ENCODE measurements around the gene ZNF185. TPM values are rescaled to one million over a fixed set of nuclear protein-coding genes. Genes with fewer than 3 reads are reported as not detected.

Gene ZNF185
- total RNA-seq, 1 experiment from 2014 or later, result 15.8 TPM

- no peaks in the 10 kb centered on the region for H3K36me3 ChIP-seq (ENCODE audit: control insufficient read depth in 1 of 2, insufficient read depth in 2 of 2, low read length in 2 of 2)
- no peaks in the 10 kb centered on the region for H4K20me1 ChIP-seq (ENCODE audit: insufficient read depth)
- no peak overlapping the region for H3K27ac ChIP-seq (ENCODE audit: low read depth, low read length)
- CTCF ChIA-PET, result interaction anchor here (0.8 kb wide), 1 partner anchor 21 kb away, joined by 3 read pairs; no protein-coding TSS in a partner anchor
- H2AFZ ChIP-seq (ENCODE audit: low read depth, low read length, poor library complexity, severe bottlenecking), result no peak overlapping the region
- H3K79me2 ChIP-seq (ENCODE audit: insufficient read depth, low read length), result no peaks in the 10 kb centered on the region
- BruUV-seq (replicated peaks), result no TSS peak
- H3K9me2 ChIP-seq (ENCODE audit: insufficient read depth), result no peaks in the 10 kb centered on the region
- RAD21 ChIA-PET (ENCODE audit: low non-redundant PET in 1 of 2, low total read pairs in 2 of 2, uncharacterized antibody in 2 of 2, unreplicated experiment in 2 of 2), result no interaction called here
- ATAC-seq, result peak; percentile 49
- POLR2A ChIA-PET, result no interaction called here
- intact Hi-C loops (cut with micrococcal nuclease), result no loop called here
- H3K9me3 ChIP-seq (ENCODE audit: control insufficient read depth in 1 of 2, insufficient read depth in 1 of 2, low read depth in 1 of 2, low read length in 2 of 2), result no peaks in the 10 kb centered on the region
- DNase-seq (ENCODE audit: low read depth, low spot score), result peak; percentile 35
- peak overlapping the region in 1 of 2 experiments; percentile 45; a peak in 2 of 4 replicates for H3K4me3 ChIP-seq (replicated peaks in 1 of 2; ENCODE audit: low read depth in 1 of 2, low read length in 2 of 2)
- TF ChIP-seq, protein P1, sequence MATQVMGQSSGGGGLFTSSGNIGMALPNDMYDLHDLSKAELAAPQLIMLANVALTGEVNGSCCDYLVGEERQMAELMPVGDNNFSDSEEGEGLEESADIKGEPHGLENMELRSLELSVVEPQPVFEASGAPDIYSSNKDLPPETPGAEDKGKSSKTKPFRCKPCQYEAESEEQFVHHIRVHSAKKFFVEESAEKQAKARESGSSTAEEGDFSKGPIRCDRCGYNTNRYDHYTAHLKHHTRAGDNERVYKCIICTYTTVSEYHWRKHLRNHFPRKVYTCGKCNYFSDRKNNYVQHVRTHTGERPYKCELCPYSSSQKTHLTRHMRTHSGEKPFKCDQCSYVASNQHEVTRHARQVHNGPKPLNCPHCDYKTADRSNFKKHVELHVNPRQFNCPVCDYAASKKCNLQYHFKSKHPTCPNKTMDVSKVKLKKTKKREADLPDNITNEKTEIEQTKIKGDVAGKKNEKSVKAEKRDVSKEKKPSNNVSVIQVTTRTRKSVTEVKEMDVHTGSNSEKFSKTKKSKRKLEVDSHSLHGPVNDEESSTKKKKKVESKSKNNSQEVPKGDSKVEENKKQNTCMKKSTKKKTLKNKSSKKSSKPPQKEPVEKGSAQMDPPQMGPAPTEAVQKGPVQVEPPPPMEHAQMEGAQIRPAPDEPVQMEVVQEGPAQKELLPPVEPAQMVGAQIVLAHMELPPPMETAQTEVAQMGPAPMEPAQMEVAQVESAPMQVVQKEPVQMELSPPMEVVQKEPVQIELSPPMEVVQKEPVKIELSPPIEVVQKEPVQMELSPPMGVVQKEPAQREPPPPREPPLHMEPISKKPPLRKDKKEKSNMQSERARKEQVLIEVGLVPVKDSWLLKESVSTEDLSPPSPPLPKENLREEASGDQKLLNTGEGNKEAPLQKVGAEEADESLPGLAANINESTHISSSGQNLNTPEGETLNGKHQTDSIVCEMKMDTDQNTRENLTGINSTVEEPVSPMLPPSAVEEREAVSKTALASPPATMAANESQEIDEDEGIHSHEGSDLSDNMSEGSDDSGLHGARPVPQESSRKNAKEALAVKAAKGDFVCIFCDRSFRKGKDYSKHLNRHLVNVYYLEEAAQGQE (IDR thresholded peaks at IDR 0.05; ENCODE audit: low read depth), result no peak
- TF ChIP-seq ELF1 (IDR thresholded peaks at IDR 0.05; ENCODE audit: borderline replicate concordance, low read depth), result no peak
- TF ChIP-seq POLR2AphosphoS5 (IDR thresholded peaks at IDR 0.05; ENCODE audit: low read depth, low read length), result peak; percentile 21; the same call in 1 of the 2 replicates
- no peak for TF ChIP-seq ZNF274 (IDR thresholded peaks at IDR 0.05; ENCODE audit: low read depth, low read length)
- TF ChIP-seq CTCF (IDR thresholded peaks at IDR 0.05 in 2 of 3, conservative IDR thresholded peaks at IDR 0.05 in 1 of 3; ENCODE audit: borderline replicate concordance in 1 of 3, insufficient read depth in 1 of 3, low read depth in 2 of 3, low read length in 2 of 3), result no peak
- 0 out of 2 replicates have a peak overlapping the region, but pooled peaks have one; percentile 27 for H3K9ac ChIP-seq (ENCODE audit: low read length)
- peaks cover 17 to 56% of the 10 kb centered on the region in 2 experiments for H3K4me1 ChIP-seq (ENCODE audit: control insufficient read depth in 1 of 2, insufficient read depth in 2 of 2, low read length in 2 of 2)
- H3K4me2 ChIP-seq (ENCODE audit: low read length), result peak overlapping the region; percentile 64
- H3K27me3 ChIP-seq (ENCODE audit: insufficient read depth, low read length), result no peaks in the 10 kb centered on the region
Measured at GRCh38 chrX:152895724-152896420, 2.0 kb upstream of the ZNF185 start.

All from HCT116 (cell line).